Lower leg skin (tissue), 3 donors: ENCODE measurements around the gene SLC22A23.

Experiments used
- CTCF ChIP-seq, 3 donors: fragments of 450-650 bp; IDR thresholded peaks; one replicate each; pipeline ENCODE4 v1.5.1; 2016; ENCODE audit warnings: antibody characterized with exemption in 3 of 3, mild to moderate bottlenecking in 3 of 3, moderate library complexity in 2 of 3
- POLR2A ChIP-seq, 2 donors: fragments of 450-650 bp; IDR thresholded peaks; one replicate each; pipeline ENCODE4 v1.6.1; 2016 to 2017; ENCODE audit warnings: antibody characterized with exemption in 2 of 2, mild to moderate bottlenecking in 1 of 2, moderate library complexity in 1 of 2

DNA sequence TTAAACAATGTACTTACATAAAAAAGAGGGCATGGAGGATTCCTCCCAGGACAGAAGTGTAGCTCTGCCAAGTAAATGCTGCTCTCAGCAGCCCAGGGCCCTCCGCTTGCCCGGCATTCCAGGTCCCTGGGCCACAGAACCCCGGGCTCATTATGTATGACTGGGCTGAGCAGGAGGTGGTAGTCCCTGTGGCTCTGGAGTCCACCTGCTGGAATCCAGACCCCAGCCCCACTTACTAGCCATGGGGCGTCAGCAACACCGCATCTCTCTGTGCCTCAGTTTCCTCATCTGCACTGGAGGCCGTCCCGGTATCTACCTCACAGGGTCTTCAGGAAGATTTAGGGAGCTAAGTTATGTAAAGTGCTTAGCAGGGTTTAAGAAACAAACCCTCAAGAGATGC is 142.7 kb downstream of the SLC22A23 start:
- TF ChIP-seq POLR2A (IDR thresholded peaks at IDR 0.05) = no peak
- TF ChIP-seq CTCF (IDR thresholded peaks at IDR 0.05) = no peak
